NCI-H1436 (cell line): ENCODE results near the gene INTS11.
"Not testable (repeated sequence)": the region's sequence is repeated elsewhere in the genome, so short reads cannot be mapped to it uniquely, and the experiment has no call there.

Experiments
- DNase-seq: peaks from one replicate; lab custom pipeline; 2025; lab: John Stamatoyannopoulos, UW

The INTS11 gene

DNA sequence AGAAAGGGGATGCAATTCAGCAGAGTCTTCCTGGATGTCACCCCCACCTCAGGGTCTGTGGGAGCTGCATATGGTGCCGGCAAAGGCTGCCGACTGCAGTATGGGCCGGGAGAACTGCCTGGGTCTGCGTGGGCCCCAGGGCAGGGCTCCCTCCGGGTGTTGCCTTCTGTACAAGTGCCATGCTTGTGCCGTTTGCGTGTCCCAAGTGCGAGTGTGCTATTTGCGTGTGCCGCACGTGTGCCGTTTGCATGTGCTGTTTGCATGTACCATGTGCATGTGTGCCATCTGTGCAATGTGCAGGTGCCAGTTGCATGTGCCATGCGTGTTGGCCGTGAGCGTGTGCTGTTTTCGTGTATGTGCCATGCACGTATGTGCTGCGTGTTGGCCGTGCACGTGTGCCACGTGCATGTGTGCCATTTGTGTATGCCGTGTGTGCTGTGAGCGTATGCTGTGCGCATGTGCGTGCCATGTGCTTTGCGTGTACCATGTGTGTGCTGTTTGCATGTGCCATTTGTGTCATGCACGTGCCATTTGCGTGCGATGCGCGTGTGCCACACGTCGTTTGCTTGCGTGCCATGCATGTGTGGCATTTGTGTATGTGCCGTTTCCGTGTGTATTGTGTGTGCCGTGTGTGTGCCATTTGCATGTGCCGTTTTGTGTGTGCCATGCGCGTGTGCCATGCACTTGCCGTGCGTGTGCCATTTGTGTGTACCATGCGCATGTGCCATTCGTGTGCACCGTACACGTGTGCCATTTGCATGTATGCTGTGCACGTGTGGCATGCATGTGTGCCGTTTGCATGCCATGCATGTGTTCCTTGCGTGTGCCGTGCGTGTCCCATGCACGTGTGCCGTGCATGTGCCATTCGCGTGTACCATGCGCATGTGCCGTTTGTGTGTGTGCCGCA lies 5.1 kb upstream of the INTS11 start:
- DNase-seq, result no peak

DNA sequence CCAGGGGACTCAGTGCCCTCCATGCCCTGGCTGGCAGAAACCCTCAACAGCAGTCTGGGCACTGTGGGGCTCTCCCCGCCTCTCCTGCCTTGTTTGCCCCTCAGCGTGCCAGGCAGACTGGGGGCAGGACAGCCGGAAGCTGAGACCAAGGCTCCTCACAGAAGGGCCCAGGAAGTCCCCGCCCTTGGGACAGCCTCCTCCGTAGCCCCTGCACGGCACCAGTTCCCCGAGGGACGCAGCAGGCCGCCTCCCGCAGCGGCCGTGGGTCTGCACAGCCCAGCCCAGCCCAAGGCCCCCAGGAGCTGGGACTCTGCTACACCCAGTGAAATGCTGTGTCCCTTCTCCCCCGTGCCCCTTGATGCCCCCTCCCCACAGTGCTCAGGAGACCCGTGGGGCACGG lies 3.8 kb upstream of the INTS11 start:
- no peak for DNase-seq

DNA sequence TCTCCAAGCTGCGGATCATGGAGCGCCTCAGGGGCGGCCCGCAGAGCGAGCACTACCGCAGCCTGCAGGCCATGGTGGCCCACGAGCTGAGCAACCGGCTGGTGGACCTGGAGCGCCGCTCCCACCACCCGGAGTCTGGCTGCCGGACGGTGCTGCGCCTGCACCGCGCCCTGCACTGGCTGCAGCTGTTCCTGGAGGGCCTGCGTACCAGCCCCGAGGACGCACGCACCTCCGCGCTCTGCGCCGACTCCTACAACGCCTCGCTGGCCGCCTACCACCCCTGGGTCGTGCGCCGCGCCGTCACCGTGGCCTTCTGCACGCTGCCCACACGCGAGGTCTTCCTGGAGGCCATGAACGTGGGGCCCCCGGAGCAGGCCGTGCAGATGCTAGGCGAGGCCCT lies 2.8 kb upstream of the INTS11 start:
- DNase-seq, result no peak

DNA sequence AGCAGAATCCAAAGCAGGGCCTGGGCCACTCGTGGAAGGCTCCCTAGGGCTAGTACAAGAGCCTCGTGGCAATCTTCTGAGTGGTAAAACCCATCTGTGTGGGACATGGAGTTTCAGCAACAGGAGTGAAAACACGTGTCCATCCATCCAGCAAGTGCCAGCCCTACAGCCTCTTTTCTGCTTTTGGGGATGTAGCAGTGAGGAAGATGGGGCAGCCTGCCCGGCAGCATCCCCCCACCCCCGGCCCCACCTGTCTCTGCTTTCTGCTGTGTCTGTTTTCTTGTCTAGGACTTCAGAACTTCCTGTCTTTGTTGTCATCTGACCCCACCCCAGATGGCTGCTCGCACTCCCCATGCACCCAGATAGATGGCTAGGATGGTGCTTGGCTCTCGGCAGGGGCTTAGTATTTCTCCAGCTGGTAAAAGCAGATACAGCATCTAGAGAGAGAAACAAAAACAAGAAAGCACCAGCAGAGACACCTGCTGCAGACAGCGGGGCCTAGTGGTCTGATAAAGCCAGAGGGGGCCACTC lies 1.7 kb upstream of the INTS11 start:
- no peak for DNase-seq

DNA sequence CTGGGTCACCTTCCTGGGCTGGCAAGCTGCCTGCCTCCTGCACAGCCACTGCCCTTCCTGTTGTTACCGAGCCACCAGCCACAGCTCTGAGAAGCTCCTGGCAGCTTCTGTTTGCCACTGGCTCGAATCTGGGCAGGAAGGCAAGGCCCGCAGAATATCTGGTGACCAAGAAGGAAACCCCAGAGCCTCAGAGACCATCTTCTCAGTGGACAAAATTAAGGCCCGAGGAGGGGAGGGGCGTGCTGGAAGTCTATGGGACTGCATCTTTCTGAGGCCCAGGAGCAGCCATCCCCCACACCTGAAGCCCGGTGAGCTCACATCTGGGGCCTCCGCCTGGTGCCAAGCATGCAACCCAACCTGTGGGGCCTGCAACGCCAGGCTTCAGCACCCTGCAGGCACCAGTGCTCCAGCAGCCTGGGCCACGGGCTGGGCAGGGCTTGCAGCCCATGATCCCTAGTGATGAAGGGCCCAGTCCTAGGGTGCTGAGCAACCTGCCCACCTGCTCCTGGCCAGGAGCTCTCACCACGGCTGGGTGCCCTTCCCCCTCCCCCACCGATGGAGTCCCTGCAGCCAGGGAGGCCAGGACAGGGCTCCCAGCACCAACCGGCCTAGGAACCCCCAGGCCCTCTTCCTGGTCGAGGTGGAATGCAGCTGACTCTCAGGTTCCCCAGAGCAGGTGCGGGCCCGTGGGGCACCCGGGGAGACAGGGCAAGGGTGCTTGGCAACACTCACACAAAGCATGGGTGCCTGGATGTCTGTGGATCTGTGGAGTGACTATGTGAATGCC lies 1.0 kb upstream of the INTS11 start:
- no peak for DNase-seq

DNA sequence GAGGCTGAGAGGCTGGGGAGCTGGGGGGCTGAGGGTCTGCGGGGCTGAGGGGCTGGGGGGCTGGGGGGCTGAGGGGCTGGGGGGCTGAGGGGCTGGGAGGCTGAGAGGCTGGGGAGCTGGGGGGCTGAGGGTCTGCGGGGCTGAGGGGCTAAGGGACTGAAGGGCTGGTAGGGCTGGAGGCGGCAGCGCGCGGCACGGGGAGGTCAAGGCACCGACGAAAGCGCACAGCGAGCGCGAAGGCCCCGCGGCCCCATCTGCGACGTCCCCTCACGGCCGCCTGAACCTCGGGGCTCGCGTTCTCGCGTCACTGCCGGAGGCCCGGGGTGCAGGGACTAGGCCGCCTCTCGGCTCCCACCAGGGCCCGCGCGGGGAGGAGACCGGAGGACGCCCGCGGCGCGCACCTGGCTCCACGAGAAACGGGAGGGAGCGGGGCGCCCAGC lies 356 bp downstream of the INTS11 start:
- no peak for DNase-seq

DNA sequence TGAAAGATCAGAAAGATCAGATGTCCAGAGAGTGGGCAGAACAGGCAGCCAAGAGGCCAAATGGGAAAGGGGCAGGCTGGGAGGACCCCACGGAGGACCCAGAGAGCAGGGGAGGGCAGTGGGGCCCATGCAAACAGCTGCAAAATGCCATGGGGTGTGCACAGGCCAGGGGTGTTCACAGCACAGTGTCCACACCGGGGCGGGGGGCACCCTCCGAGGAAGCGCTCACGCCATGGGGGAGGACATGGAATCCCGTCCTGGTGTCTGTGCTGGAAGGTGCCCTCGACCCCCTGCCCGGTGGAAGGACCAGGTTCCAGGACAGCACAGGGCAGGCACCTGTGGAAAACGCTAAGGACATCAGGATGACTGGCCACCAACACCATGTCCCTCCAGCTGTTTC lies 1.5 kb downstream of the INTS11 start:
- DNase-seq, result no peak

DNA sequence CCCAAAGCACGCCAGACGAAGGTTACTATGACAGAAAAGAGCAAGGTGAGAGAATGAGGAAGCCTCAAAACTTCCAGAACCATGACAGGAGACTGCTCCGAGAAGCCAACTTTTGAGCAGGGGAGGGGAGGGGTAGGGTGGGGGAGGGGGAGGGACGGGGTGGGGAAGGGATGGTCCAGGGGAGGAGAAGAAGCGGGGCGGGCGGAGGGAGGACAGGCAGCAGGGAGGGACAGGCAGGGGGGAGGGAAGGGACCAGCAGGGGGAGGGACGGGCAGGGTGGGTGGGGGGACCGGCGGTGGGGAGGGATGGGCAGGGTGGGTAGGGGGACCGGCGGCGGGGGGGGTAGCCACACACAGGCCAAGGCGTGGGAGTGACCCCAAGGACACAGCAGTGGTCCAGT lies 2.0 kb downstream of the INTS11 start:
- DNase-seq, result no peak

DNA sequence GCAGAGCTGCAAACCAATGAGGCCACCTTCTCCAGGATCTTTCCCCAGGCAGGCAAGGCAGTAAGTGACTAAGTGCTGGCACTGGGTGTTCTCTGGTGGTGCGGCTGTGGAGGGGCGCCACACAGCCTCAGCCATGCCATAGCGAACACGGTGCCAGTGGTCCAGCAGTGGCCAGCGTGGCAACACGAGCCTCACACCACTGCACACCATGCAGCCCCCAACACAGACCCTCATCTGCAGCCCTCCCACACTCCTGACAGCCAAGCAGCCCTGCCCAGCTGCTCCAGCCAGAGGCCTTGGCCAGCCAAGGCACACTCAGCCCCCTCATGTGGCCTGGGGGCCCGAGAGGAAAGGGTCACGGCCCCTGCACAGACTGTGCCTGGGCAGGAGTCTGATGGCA lies 3.0 kb downstream of the INTS11 start:
- no peak for DNase-seq

DNA sequence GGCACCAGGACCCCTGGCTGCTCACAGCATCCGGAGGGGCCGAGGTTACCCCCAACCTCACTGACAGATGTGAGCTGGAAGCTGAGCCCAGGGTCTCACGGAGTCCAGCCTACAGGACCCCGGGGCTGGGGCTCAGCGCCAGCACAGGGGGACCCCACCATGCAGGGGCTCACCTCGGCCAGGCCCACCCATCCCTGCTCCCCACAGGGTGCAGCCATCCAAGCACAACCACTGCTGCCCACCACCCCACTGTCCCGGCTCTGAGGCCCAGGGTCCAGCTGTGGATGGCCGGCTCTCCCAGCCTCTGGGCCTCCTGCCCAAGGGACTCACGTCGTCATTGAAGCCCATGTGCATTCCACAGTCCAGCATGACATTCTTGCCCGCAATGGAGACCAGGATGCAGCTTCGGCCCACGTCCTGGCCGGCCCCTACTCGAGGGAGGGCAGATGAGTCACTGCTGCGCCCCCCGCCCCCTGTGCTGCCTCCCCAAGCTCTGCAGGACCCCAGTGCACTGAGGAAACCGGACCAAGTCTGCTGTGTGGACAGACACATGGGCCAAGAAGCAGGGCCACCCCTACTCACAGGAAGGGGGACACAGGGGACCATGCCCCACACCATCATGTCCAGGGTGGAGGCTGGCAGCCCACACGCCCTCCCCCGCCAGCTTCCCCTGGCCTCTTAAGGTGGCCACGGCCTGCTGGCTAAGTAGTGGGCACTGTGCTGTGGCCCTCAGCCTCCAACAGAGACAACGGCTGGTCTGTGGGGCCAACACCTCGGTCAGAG lies 3.6 kb downstream of the INTS11 start:
- DNase-seq, result no peak

DNA sequence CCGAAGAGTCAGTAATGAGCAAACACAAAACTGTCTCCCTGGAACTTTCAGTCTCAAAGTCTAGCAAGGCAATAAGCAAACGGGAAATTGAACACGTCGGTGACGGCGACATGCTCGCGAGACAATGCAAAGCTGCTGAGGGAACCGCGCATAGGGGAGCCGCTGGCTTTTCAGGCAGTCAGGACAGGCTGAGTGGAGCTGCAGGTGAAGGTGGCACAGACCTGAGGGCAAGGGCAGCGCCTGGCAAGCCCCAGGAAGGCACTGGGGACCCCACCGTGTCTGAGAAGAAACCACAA lies 4.9 kb downstream of the INTS11 start:
- DNase-seq, result no peak

DNA sequence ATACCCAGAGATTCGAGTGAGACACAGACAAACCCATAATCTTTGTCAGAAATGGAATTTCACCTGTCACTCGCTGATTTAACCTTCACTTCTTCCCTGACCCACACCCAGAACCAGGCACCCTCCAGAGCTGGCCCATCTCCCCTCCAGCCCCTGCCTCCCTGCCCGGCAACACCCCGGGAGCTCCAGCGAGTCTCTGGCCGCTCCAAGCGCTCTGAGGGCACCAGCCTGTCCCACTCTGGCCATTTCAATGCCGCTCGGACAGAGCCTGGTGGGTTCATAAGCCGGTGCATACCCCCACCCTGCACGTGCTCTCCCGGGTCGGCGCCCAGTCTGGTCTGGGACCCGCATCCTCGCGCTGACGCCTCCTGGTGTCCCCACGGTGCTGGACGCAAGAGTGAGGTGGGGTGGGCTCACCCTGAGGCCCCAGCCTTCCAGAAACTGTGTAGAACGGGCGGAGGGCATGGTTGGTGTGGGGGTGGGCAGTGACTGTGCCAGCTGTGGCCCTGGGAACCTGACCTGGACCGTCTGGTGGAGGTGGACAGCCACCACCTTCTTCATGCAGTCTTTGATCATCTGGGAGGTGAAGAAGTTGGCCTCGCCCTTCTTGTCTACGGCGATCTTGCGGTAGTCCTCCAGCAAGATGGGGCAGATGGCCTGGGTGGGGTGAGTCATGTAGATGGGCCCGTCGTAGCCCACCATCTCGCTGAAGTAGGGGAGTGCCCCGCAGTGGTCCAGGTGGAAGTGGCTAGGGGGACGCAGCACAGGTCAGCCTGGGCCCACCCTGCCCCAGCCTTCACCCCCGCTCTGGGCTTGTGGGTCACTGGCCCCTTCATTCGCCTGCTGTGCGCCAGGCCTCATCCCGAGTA lies 5.4 kb downstream of the INTS11 start:
- DNase-seq, result no peak

DNA sequence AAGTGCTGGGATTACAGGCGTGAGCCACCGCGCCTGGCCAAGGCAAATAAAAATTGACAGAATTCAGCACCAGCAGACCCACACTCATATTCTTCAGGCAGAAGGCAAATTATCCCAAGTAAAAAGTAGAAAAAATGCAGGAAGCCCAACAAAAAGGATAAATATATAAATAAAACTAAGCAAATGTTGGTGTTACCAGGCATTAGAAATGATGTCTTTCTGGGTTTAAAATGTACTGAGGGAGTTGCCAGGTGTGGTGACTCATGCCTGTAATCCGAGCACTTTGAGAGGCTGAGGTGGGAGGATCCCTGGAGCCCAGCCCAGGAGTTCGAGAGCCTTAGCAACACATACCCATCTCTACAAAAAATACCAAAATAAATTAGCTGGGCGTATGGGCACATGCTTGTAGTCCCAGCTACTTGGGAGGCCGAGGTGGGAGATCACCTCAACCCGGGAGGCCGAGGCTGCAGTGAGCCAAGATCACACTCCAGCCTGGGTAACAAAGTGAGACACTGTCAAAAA lies 6.3 kb downstream of the INTS11 start:
- DNase-seq, result peak; percentile 43

DNA sequence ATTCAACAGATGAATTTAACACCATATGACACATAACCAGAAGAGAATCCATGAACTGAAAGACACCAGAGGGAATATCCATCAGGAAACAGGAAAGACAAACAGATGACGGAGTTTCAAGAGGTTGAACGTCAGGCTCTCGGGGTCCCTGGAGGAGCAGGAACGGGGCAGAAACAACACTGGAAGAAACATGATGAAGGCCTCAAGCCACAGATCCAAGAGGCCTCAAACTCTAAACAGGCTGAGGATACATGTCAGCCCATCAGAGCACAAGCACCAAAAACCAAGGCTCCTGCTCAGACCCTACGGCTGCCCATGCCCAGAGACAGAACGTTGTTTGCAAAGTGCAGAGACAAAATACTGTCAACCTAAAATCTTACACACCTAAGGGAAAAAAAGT lies 7.0 kb downstream of the INTS11 start:
- no peak for DNase-seq

DNA sequence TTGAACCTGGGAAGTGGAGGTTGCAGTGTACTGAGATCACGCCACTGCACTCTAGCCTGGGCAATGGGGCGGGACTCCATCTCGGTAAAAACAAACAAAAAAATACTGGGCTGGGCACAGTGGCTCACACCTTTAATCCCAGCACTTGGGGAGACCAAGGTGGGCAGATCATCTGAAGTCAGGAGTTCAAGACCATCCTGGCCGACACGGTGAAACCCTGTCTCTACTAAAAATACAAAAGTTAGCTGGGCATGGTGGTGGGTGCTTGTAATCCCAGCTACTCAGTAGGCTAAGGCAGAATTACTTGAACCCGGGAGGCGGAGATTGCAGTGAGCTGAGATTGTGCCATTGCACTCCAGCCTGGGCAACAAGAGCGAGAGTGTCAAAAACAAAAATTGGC lies 8.3 kb downstream of the INTS11 start:
- not testable (repeated sequence) for DNase-seq

DNA sequence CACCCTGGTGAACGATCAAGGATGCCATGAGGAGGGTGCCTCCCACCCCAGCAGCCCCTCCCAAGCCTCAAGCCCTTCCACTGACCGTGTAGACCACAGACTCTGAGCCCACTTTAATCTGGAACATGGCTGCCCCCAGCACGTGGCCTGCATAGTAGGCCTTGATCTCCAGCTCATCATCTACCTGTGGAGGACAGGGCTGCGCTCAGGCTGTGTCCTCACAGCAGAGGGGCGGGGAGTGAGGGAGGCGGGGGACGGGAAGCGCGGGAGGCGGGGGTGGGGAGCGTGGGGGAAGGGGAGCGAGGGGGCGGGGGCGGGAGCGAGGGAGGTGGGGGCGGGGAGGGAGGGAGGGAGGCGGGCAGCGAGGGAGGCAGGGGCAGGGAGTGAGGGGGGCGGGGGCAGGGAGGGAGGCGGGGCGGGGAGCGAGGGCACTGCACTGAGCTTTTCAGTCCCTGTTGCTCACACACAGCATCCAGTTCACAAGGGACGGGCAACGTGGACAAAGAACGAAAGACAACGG lies 9.0 kb downstream of the INTS11 start:
- no peak for DNase-seq

DNA sequence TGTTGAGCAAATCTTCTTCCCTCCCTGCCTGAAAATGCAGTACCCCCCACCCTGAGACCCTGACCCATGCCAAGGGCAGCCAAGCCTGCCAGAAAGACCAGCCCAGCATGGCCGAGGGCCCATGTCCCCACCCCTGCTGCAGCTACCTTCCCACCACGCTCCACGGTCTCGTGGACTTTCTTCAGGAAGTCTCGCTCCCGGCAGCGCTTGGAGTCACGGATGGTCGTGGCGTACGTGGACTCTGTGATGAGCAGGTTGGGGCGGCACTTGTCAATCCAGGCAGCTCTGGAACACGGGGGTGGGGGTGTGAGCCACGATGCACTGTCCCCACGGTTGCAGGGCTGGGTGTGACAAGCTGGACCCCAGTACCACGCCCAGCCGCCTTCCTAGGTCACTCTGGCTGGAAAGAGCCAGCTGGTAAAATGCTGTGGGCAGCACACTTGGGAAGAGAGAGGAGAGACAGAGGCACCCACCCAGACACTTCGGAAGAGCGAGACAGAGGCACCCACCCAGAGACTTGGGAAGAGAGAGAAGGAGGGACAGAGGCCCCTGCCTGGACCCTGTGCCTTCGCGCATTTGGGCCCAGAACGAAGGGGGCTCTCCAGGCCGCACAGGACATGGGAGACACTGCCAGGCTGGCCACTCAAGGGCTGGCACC lies 9.7 kb downstream of the INTS11 start:
- no peak for DNase-seq

DNA sequence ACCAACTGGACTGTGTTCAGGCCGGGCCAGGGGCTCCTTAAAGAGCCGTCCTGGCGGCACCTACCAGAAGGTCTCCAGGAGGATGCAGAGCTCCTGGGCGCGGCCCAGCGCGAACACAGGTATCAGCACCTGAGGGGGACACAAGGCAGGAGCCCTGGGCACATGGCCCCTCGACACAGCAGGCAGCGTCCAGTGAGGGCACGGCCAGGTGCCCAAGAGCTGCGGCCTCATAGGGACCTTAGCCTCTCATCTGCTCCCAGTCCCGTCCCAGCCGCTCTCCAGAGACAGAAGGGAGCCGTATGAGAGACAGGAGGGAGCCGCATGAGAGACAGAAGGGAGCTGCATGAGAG lies 10.2 kb downstream of the INTS11 start:
- no peak for DNase-seq

DNA sequence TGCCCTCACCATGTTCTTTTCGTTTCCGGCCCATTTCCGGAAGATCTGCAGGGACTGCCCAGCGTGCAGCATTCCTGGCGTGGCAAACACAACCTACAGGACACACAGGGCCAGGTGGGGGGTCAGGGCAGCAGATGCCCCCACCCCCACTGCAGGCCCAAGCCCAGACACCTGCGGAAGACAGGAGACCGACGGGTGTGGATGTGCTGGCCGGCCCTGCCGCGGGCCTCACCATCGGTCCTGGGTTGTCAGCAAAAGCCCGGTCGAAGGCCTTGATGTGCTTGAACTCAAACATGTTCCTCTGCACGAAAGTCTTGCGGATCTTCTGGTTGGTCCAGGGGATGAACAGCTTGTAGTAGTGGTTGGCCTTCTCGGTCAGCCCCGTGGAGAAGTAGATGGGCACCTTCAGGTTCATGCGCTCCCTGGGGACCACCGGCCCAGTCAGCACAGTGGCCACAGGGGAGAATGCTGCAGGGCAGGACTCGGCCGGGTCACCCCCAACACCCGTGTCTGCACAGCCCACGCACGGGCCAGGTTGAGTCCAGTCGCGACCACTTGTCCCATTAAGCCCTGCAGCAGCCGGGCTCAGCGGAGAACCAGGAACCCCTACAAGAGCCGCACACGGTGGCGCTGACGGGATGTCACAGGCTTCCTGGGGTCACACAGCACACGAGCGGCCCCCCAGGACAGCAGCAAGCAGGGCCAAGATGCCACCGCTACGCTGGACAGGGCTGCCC lies 10.8 kb downstream of the INTS11 start:
- DNase-seq, result no peak
